MM.1S (cell line): ENCODE data around the gene NAT8L.

Source experiments
- DNase-seq: peaks from one replicate; pipeline ENCODE4 v3.0.0-alpha.2; 2015
- H2AFZ ChIP-seq: fragments of 300-600 bp; sonication (generic); 2 replicates; pipeline ENCODE4 v1.6.0; 2016; ENCODE audit warnings: antibody characterized with exemption, low read length
- H3F3A ChIP-seq: fragments of 300-600 bp; sonication (generic); 2 replicates; pipeline ENCODE4 v1.6.1; 2016; ENCODE audit warnings: mild to moderate bottlenecking, antibody characterized with exemption, low read length, moderate library complexity, mixed read lengths; ENCODE audit not compliant: insufficient read depth
- H3K27ac ChIP-seq: fragments of 300-600 bp; sonication (generic); 2 replicates; pipeline ENCODE4 v1.5.1; 2016; ENCODE audit warnings: mild to moderate bottlenecking, low read length
- H3K27me3 ChIP-seq: fragments of 300-600 bp; sonication (generic); replicated peaks from 2 replicates; pipeline ENCODE4 v1.6.0; 2016; ENCODE audit warnings: low read length; ENCODE audit not compliant: insufficient read depth
- H3K36me3 ChIP-seq: fragments of 300-600 bp; sonication (generic); replicated peaks from 2 replicates; pipeline ENCODE4 v1.6.1; 2016; ENCODE audit warnings: mild to moderate bottlenecking, low read length, mixed read lengths; ENCODE audit not compliant: insufficient read depth
- H3K4me1 ChIP-seq: fragments of 300-600 bp; sonication (generic); 2 replicates; pipeline ENCODE4 v1.6.1; 2016; ENCODE audit warnings: low read length, mixed read lengths
- H3K4me2 ChIP-seq: fragments of 300-600 bp; sonication (generic); 2 replicates; pipeline ENCODE4 v1.6.0; 2016; ENCODE audit warnings: low read depth, low read length
- H3K4me3 ChIP-seq: fragments of 300-600 bp; sonication (generic); 2 replicates; pipeline ENCODE4 v1.5.1; 2016; ENCODE audit warnings: low read length, mixed read lengths
- H3K79me2 ChIP-seq: fragments of 300-600 bp; sonication (generic); 2 replicates; pipeline ENCODE4 v1.6.1; 2016; ENCODE audit warnings: mixed run types, low read length, mixed read lengths
- H3K9ac ChIP-seq: fragments of 300-600 bp; sonication (generic); 2 replicates; pipeline ENCODE4 v1.6.1; 2016; ENCODE audit warnings: low read length, mixed read lengths
- H3K9me2 ChIP-seq: fragments of 300-600 bp; sonication (generic); replicated peaks from 2 replicates; pipeline ENCODE4 v1.6.1; 2016; ENCODE audit warnings: mild to moderate bottlenecking, low read length, mixed read lengths; ENCODE audit not compliant: insufficient read depth
- H3K9me3 ChIP-seq: fragments of 300-600 bp; sonication (generic); replicated peaks from 2 replicates; pipeline ENCODE4 v1.6.1; 2016; ENCODE audit warnings: mild to moderate bottlenecking, low read length, mixed read lengths; ENCODE audit not compliant: insufficient read depth
- H4K20me1 ChIP-seq: fragments of 300-600 bp; sonication (generic); 2 replicates; pipeline ENCODE4 v1.6.1; 2016; ENCODE audit warnings: mild to moderate bottlenecking, low read length, moderate library complexity, mixed read lengths; ENCODE audit not compliant: insufficient read depth
- EZH2 ChIP-seq: fragments of 300-600 bp; sonication (generic); optimal IDR thresholded peaks from 2 replicates; pipeline ENCODE3; 2017; ENCODE audit warnings: low read depth, mild to moderate bottlenecking, antibody characterized with exemption, low read length, mixed read lengths
- EZH2phosphoT487 ChIP-seq: fragments of 300-600 bp; sonication (generic); IDR thresholded peaks from 2 replicates; pipeline ENCODE4 v1.6.1; 2018; ENCODE audit warnings: antibody characterized with exemption, low read length
- TF ChIP-seq, protein P1 (sequence below): fragments of 300-600 bp; sonication (generic); IDR thresholded peaks from 2 replicates; pipeline ENCODE4 v1.5.1; 2016; ENCODE audit warnings: antibody characterized with exemption, low read length, mixed read lengths

The NAT8L gene

DNA sequence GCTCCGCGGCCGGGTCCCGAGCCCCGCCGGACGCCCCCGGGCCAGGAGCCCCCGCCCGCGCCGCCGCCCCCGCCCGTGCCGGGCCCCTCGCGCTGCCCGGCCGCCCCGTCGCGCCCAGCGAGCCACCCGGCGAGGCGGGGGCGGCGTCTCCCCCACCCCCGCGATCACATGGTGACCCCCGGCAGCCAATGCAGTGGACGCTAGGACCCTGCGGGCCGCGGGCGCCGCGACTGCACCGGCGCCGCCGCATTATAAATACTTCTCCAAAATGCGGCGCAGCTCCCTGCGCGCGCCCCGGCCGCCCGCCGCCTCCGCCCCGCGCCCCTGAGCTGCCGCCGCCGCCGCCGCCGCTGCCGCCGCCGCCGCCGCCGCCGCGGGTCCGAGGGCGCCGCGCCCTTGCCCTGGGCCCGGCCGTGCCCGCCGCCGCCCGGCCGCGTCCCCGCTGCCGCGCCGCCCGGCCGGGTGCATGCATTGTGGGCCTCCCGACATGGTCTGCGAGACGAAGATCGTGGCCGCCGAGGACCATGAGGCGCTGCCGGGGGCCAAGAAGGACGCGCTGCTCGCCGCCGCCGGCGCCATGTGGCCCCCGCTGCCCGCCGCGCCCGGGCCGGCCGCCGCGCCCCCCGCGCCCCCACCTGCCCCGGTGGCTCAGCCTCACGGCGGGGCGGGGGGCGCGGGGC, at the start of gene NAT8L:
Gene NAT8L (plus strand): TSS at position 282 of the 680 bp plus-strand sequence. CDS start 185 bp downstream, at position 467.
- no peaks in the 10 kb centered on the region for H3K4me1 ChIP-seq
- H3K4me2 ChIP-seq = no peak within 1 kb of the TSS
- H3K27me3 ChIP-seq = peaks cover 42% of the 10 kb centered on the region
- DNase-seq = no peak
- H3K27ac ChIP-seq = no peak within 1 kb of the TSS
- H3K36me3 ChIP-seq = no peaks in the 10 kb centered on the region
- no peak within 1 kb of the TSS for H2AFZ ChIP-seq
- no peak within 1 kb of the TSS for H3K9ac ChIP-seq
- H3K4me3 ChIP-seq = no peak within 1 kb of the TSS
- H3K9me3 ChIP-seq = no peaks in the 10 kb centered on the region
- no peaks in the 10 kb centered on the region for H3K9me2 ChIP-seq
- H3K79me2 ChIP-seq = no peaks in the 10 kb centered on the region
- H3F3A ChIP-seq = no peaks in the 10 kb centered on the region
- no peaks in the 10 kb centered on the region for H4K20me1 ChIP-seq
- no peak for TF ChIP-seq EZH2phosphoT487
- no peak for TF ChIP-seq EZH2
- TF ChIP-seq, protein P1, sequence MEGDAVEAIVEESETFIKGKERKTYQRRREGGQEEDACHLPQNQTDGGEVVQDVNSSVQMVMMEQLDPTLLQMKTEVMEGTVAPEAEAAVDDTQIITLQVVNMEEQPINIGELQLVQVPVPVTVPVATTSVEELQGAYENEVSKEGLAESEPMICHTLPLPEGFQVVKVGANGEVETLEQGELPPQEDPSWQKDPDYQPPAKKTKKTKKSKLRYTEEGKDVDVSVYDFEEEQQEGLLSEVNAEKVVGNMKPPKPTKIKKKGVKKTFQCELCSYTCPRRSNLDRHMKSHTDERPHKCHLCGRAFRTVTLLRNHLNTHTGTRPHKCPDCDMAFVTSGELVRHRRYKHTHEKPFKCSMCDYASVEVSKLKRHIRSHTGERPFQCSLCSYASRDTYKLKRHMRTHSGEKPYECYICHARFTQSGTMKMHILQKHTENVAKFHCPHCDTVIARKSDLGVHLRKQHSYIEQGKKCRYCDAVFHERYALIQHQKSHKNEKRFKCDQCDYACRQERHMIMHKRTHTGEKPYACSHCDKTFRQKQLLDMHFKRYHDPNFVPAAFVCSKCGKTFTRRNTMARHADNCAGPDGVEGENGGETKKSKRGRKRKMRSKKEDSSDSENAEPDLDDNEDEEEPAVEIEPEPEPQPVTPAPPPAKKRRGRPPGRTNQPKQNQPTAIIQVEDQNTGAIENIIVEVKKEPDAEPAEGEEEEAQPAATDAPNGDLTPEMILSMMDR = no peak

DNA sequence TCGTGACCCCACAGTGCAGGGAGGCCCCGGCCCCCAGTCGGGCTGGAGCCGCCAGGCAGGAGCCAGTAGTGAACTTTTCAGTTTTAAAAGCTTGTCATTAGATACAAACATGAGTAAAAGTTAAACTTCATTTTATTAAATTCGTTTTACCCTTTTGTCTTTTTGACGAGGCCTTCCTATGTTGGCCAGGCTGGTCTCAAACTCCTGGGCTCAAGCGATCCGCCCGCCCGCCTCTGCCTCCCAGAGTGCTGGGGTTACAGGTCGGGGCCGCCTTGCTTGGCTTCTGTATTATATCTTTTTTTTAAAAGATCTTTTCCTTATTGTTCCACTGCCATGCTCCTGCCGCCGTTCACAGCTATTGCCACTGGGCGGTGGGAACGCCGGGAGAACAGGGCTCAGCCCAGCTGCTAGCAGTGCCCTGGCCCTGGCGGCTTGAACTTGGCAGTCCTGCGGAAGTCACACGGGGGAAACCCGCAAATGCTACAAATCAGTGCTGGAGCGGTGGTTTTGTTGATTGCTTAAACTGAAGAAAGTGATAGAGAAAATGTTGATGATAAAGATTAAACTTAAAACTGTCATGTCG, 49.4 kb upstream of the NAT8L start:
- Histone ChIP-seq H3K9me3 (no peaks in the 10 kb centered on the region), H3K27ac (peak overlapping the region; percentile 98), H3K79me2 (peaks cover 40% of the 10 kb centered on the region), H3K4me3 (peak overlapping the region; percentile 100), H3K4me1 (peaks cover 8% of the 10 kb centered on the region; the same call in 1 of the 2 replicates), H2AFZ (peak overlapping the region; percentile 91), H3K9ac (peak overlapping the region; percentile 96), H3K9me2 (no peaks in the 10 kb centered on the region), H3K36me3 (peaks cover 3% of the 10 kb centered on the region; the same call in 1 of the 2 replicates), H3K4me2 (peak overlapping the region; percentile 84), H4K20me1 (no peaks in the 10 kb centered on the region; the same call in 1 of the 2 replicates), H3F3A (peaks cover 8% of the 10 kb centered on the region; the same call in 1 of the 2 replicates), H3K27me3 (no peaks in the 10 kb centered on the region)
- peak; percentile 45 for DNase-seq
- TF ChIP-seq EZH2phosphoT487 (no peak), EZH2 (no peak)
- TF ChIP-seq, protein P1 = no peak

- Histone ChIP-seq H3F3A (peaks cover 8% of the 10 kb centered on the region; the same call in 1 of the 2 replicates), H3K4me3 (no peak overlapping the region), H3K9me3 (no peaks in the 10 kb centered on the region), H3K4me1 (peaks cover 8% of the 10 kb centered on the region; the same call in 1 of the 2 replicates), H3K27ac (no peak overlapping the region), H3K36me3 (no peaks in the 10 kb centered on the region), H4K20me1 (no peaks in the 10 kb centered on the region), H3K9me2 (no peaks in the 10 kb centered on the region), H3K9ac (no peak overlapping the region), H2AFZ (no peak overlapping the region), H3K27me3 (no peaks in the 10 kb centered on the region), H3K79me2 (peaks cover 22% of the 10 kb centered on the region), H3K4me2 (no peak overlapping the region)
- DNase-seq = no peak
- TF ChIP-seq, protein P1 = no peak
- TF ChIP-seq EZH2phosphoT487 (no peak), EZH2 (no peak)
Observed at GRCh38 chr4:2011583-2011982, 47.5 kb upstream of the NAT8L start.
